IMR-90 (cell line): ENCODE results near the gene MRPS10. TPM values are rescaled to one million over a fixed set of nuclear protein-coding genes. Genes with fewer than 3 reads are reported as not detected.

Experiments used
- ATAC-seq: fragments of 200-7000 bp; cut with Tn5 transposase; 2 replicates; pipeline ENCODE4 v1.9.1; 2020; ENCODE audit warnings: low read depth, mild to moderate bottlenecking, moderate library complexity
- BruUV-seq: library from RNA; stranded (reverse); fragments of 400-500 nt; replicated peaks from 2 replicates; lab custom pipeline; 2021; lab: Mats Ljungman, UMichigan
- CTCF ChIA-PET: fragments of 300-600 bp; formaldehyde crosslinking; extraction: SDS; loops from one replicate; lab custom pipeline; 2021; ENCODE audit warnings: antibody characterized with exemption; lab: Yijun Ruan, JAX
- POLR2A ChIA-PET: fragments of 300-600 bp; sonication (Branson Sonifier 250); formaldehyde crosslinking; loops from one replicate; lab custom pipeline; 2022; ENCODE audit warnings: antibody characterized with exemption; ENCODE audit not compliant: unreplicated experiment; lab: Charles Lee
- DNase-seq: peaks from one replicate; pipeline ENCODE4 v3.0.0; 2013
- H2AFZ ChIP-seq: replicated peaks from 2 replicates; pipeline ENCODE3; 2013; ENCODE audit warnings: low read length, mild to moderate bottlenecking; ENCODE audit not compliant: poor library complexity
- H2AK5ac ChIP-seq: 2 replicates; pipeline ENCODE4 v1.6.1; 2013; ENCODE audit warnings: low read depth, low read length, inconsistent platforms
- H2AK9ac ChIP-seq: replicated peaks from 2 replicates; pipeline ENCODE3; 2013; ENCODE audit warnings: mild to moderate bottlenecking, low read depth, low read length, moderate library complexity; ENCODE audit not compliant: poor library complexity
- H2BK120ac ChIP-seq: 2 replicates; pipeline ENCODE4 v1.6.1; 2013; ENCODE audit warnings: low read depth, low read length, inconsistent platforms
- H2BK15ac ChIP-seq: 3 replicates; pipeline ENCODE4 v1.6.1; 2013; ENCODE audit warnings: low read depth, low read length, inconsistent platforms
- H2BK20ac ChIP-seq: 2 replicates; pipeline ENCODE4 v1.6.1; 2013; ENCODE audit warnings: low read depth, mild to moderate bottlenecking, inconsistent platforms, low read length, moderate library complexity
- H2BK5ac ChIP-seq: 2 replicates; pipeline ENCODE4 v1.6.1; 2013; ENCODE audit warnings: mild to moderate bottlenecking, low read depth, low read length, inconsistent platforms; ENCODE audit not compliant: poor library complexity, severe bottlenecking
- H3K14ac ChIP-seq: replicated peaks from 2 replicates; pipeline ENCODE4 v1.6.1; 2013; ENCODE audit warnings: low read depth, low read length, inconsistent platforms
- H3K18ac ChIP-seq: 2 replicates; pipeline ENCODE4 v1.6.1; 2013; ENCODE audit warnings: low read depth, low read length, control low read depth
- H3K23ac ChIP-seq: 2 replicates; pipeline ENCODE4 v1.6.1; 2013; ENCODE audit warnings: low read depth, low read length, inconsistent platforms
- H3K27ac ChIP-seq: 2 replicates; pipeline ENCODE4 v1.5.1; 2013; ENCODE audit warnings: mild to moderate bottlenecking, control low read depth, low read length; ENCODE audit not compliant: insufficient read depth
- H3K27me3 ChIP-seq: 2 replicates; pipeline ENCODE4 v1.6.1; 2013; ENCODE audit warnings: low read length; ENCODE audit not compliant: control insufficient read depth, insufficient read depth
- H3K36me3 ChIP-seq: 2 replicates; pipeline ENCODE4 v1.6.1; 2013; ENCODE audit warnings: low read length, mixed read lengths; ENCODE audit not compliant: control insufficient read depth, insufficient read depth
- H3K4ac ChIP-seq: 2 replicates; pipeline ENCODE4 v1.6.1; 2013; ENCODE audit warnings: low read depth, low read length, inconsistent platforms
- H3K4me1 ChIP-seq: 2 replicates; pipeline ENCODE4 v1.6.1; 2013; ENCODE audit warnings: low read length, mixed read lengths; ENCODE audit not compliant: control insufficient read depth, insufficient read depth
- H3K4me2 ChIP-seq: 2 replicates; pipeline ENCODE4 v1.6.1; 2013; ENCODE audit warnings: low read depth, mild to moderate bottlenecking, control low read depth, low read length, moderate library complexity
- H3K4me3 ChIP-seq: 2 replicates; pipeline ENCODE4 v1.5.1; 2013; ENCODE audit warnings: low read depth, mild to moderate bottlenecking, control low read depth, low read length, moderate library complexity; ENCODE audit not compliant: insufficient read depth
- H3K56ac ChIP-seq: 2 replicates; pipeline ENCODE4 v1.6.1; 2013; ENCODE audit warnings: low read length, inconsistent platforms; ENCODE audit not compliant: insufficient read depth; ENCODE audit errors: extremely low read depth
- H3K79me1 ChIP-seq, 2 experiments: 2 replicates each; pipeline ENCODE4 v1.6.1; 2013; ENCODE audit warnings: low read length in 2 of 2, inconsistent platforms in 1 of 2, low read depth in 1 of 2
- H3K9ac ChIP-seq: 2 replicates; pipeline ENCODE4 v1.6.1; 2013; ENCODE audit warnings: low read depth, low read length, control low read depth
- H3K9me1 ChIP-seq: 2 replicates; pipeline ENCODE4 v1.6.1; 2013; ENCODE audit warnings: low read length, inconsistent platforms; ENCODE audit not compliant: insufficient read depth
- H3K9me3 ChIP-seq: 2 replicates; pipeline ENCODE4 v1.6.1; 2013; ENCODE audit warnings: low read length; ENCODE audit not compliant: control insufficient read depth, insufficient read depth
- H4K20me1 ChIP-seq: 2 replicates; pipeline ENCODE4 v1.6.1; 2013; ENCODE audit warnings: low read length, inconsistent platforms; ENCODE audit not compliant: insufficient read depth
- H4K5ac ChIP-seq: 2 replicates; pipeline ENCODE4 v1.6.1; 2013; ENCODE audit warnings: mild to moderate bottlenecking, low read depth, low read length, control low read depth
- H4K8ac ChIP-seq, 2 experiments: 2 replicates each; pipeline ENCODE4 v1.6.1; 2013; ENCODE audit warnings: low read depth in 2 of 2, low read length in 2 of 2, control low read depth in 1 of 2, inconsistent platforms in 1 of 2
- H4K91ac ChIP-seq: 2 replicates; pipeline ENCODE4 v1.6.1; 2013; ENCODE audit warnings: low read depth, low read length, inconsistent platforms; ENCODE audit not compliant: insufficient read depth
- BHLHE40 ChIP-seq: fragments of 150-350 bp; IDR thresholded peaks from 2 replicates; pipeline ENCODE4 v1.6.1; 2016; ENCODE audit warnings: mild to moderate bottlenecking, low read depth, low read length
- CEBPB ChIP-seq: IDR thresholded peaks from 2 replicates; pipeline ENCODE4 v1.6.1; 2012; ENCODE audit warnings: low read depth, low read length, improper control_type of control experiment
- ELK1 ChIP-seq: fragments of 150-350 bp; IDR thresholded peaks from 2 replicates; pipeline ENCODE4 v1.6.1; 2016; ENCODE audit warnings: low read depth, mild to moderate bottlenecking, low read length, moderate library complexity, borderline replicate concordance
- FOS ChIP-seq: fragments of 150-350 bp; IDR thresholded peaks from 2 replicates; pipeline ENCODE4 v1.6.1; 2016; ENCODE audit warnings: low read depth, low read length
- SMC3 ChIP-seq: fragments of 150-350 bp; IDR thresholded peaks from 2 replicates; pipeline ENCODE4 v1.6.1; 2016; ENCODE audit warnings: low read depth, mild to moderate bottlenecking, antibody characterized with exemption, low read length, moderate library complexity
- USF2 ChIP-seq: fragments of 150-350 bp; IDR thresholded peaks from 2 replicates; pipeline ENCODE4 v1.6.1; 2017; ENCODE audit warnings: mild to moderate bottlenecking, antibody characterized with exemption, low read length, low read depth
- WGBS, 2 experiments: methylation state at CpG; one replicate each; pipeline versions ENCODE4 v1.1.5 to v1.1.7; 2013; ENCODE audit warnings: missing lambda C conversion rate in 2 of 2; ENCODE audit not compliant: insufficient read length in 1 of 2; ENCODE audit errors: extremely low coverage in 2 of 2; 5-methylcytosine and 5-hydroxymethylcytosine counted together
- dilution Hi-C: fragments of 300-500 bp; cut with HindIII; formaldehyde crosslinking; loops from one replicate; pipeline ENCODE4 v1.14.3; 2018; ENCODE audit warnings: low sequenced_read_pairs; ENCODE audit not compliant: unreplicated experiment
- in situ Hi-C: fragments of 300-500 bp; cut with MboI; formaldehyde crosslinking; loops from 3 replicates; pipeline ENCODE4 v1.14.3; 2019; ENCODE audit warnings: low sequenced_read_pairs, inconsistent platforms, mixed read lengths
- intact Hi-C: fragments of 100-400 bp; cut with micrococcal nuclease; formaldehyde crosslinking; loops from 2 replicates; pipeline ENCODE4 v1.10.0; 2022
- polyA plus RNA-seq, 3 experiments: library from polyadenylated mRNA; depleted of rRNA; stranded (reverse); fragments of >200 nt; gene quantifications; 2 replicates each; pipeline ENCODE4 v1.2.3, GENCODE V29; 2012; ENCODE audit warnings: low replicate concordance in 1 of 3
- total RNA-seq: library from RNA; depleted of rRNA; stranded (reverse); fragments of >200 nt; gene quantifications from 2 replicates; pipeline ENCODE4 v1.2.3, GENCODE V29; 2012

Gene MRPS10
- total and polyA plus RNA-seq, 2 of the 4 experiments (the other 2 are of a cell fraction) = 28.5 to 47.0 TPM

- Histone ChIP-seq H3K9me1 (peaks cover 26% of the 10 kb centered on the region), H4K91ac (peak overlapping the region; percentile 21; the same call in 1 of the 2 replicates), H2BK15ac (no peak overlapping the region), H3K14ac (no peak overlapping the region), H2AFZ (no peak overlapping the region), H4K5ac (peak overlapping the region; percentile 47; the same call in 1 of the 2 replicates), H4K20me1 (no peaks in the 10 kb centered on the region), H3K36me3 (peaks cover 13% of the 10 kb centered on the region), H3K27me3 (no peaks in the 10 kb centered on the region), H3K27ac (peak overlapping the region; percentile 13; the same call in 1 of the 2 replicates), H3K79me1 (peaks cover under 1 to 15% of the 10 kb centered on the region in 2 experiments; a peak in 2 of 4 replicates), H3K23ac (no peak overlapping the region), H3K9me3 (no peaks in the 10 kb centered on the region), H2BK20ac (peak overlapping the region; percentile 54), H3K4me2 (peak overlapping the region; percentile 96; the same call in 1 of the 2 replicates), H3K4ac (peak overlapping the region; percentile 25; the same call in 1 of the 2 replicates), H3K4me3 (peak overlapping the region; percentile 27; the same call in 1 of the 2 replicates), H2AK9ac (peak overlapping the region; percentile 55), H2BK120ac (peak overlapping the region; percentile 65; the same call in 1 of the 2 replicates), H4K8ac (peak overlapping the region in 1 of 2 experiments; percentile 42; a peak in 2 of 4 replicates), H3K9ac (no peak overlapping the region), H2BK5ac (peak overlapping the region; percentile 90), H3K56ac (no peak overlapping the region; the same call in 1 of the 2 replicates), H3K18ac (peak overlapping the region; percentile 71; the same call in 1 of the 2 replicates), H3K4me1 (peaks cover 15% of the 10 kb centered on the region), H2AK5ac (peak overlapping the region; percentile 38)
- ChIA-PET POLR2A (no interaction called here), CTCF (interaction anchor here (0.6 kb wide), 1 partner anchor 8 kb away, joined by 3 read pairs; no protein-coding TSS in a partner anchor)
- in situ Hi-C loops = no loop called here
- 100% methylated on average over 1 of the region's 12 CpGs; no CpG with 5 or more reads in 1 of the 2 experiments for WGBS, 2 experiments
- peak; percentile 58 for ATAC-seq
- intact Hi-C loops = loop anchor here (10.0 kb wide), 1 partner anchor 110 kb away; no protein-coding TSS in a partner anchor
- DNase-seq = peak; percentile 97
- dilution Hi-C loops = no loop called here
- no TSS peak for BruUV-seq
- TF ChIP-seq CEBPB = peak; percentile 66
- TF ChIP-seq BHLHE40 = peak; percentile 27; the same call in 1 of the 2 replicates
- peak; percentile 96 for TF ChIP-seq FOS
- no peak for TF ChIP-seq USF2
- TF ChIP-seq ELK1 = no peak
- TF ChIP-seq SMC3 = no peak
Observed at GRCh38 chr6:42224222-42225028, 6.8 kb upstream of the MRPS10 start.
